Progenitor cell of endocrine pancreas (in vitro differentiated cells): ENCODE data around the gene SOS1. TPM values are rescaled to one million over a fixed set of nuclear protein-coding genes. Genes with fewer than 3 reads are reported as not detected.

Source experiments
- DNase-seq: peaks from one replicate; pipeline ENCODE4 v3.0.0; 2021; ENCODE audit warnings: low spot score; ENCODE audit not compliant: unreplicated experiment
- H3K27ac Mint-ChIP-seq: 2 replicates; pipeline ENCODE4 v1.8.0; 2021; ENCODE audit warnings: mild to moderate bottlenecking, moderate library complexity, mixed read lengths
- H3K27me3 Mint-ChIP-seq: 2 replicates; pipeline ENCODE4 v1.8.0; 2021; ENCODE audit warnings: mixed read lengths
- H3K36me3 Mint-ChIP-seq: 2 replicates; pipeline ENCODE4 v1.8.0; 2022; ENCODE audit warnings: mixed read lengths; ENCODE audit not compliant: insufficient read depth
- H3K4me1 Mint-ChIP-seq: 2 replicates; pipeline ENCODE4 v1.8.0; 2021; ENCODE audit warnings: low read depth, mixed read lengths
- H3K4me3 Mint-ChIP-seq: 2 replicates; pipeline ENCODE4 v1.8.0; 2021; ENCODE audit warnings: low read depth, mild to moderate bottlenecking, moderate library complexity, mixed read lengths
- H3K9me3 Mint-ChIP-seq: 2 replicates; pipeline ENCODE4 v1.8.0; 2021; ENCODE audit warnings: low read depth, mixed read lengths
- CTCF ChIP-seq: fragments of 200-600 bp; sonication (generic); IDR thresholded peaks from one replicate; pipeline ENCODE4 v1.5.0; 2021; ENCODE audit warnings: antibody characterized with exemption, mild to moderate bottlenecking; ENCODE audit not compliant: unreplicated experiment
- total RNA-seq: library from RNA; stranded (reverse); gene quantifications from 2 replicates; pipeline ENCODE4 v1.2.1, GENCODE V29; 2021

The SOS1 gene
- total RNA-seq, 1 donor from 2014 or later = 77.0 TPM

- no peak for TF ChIP-seq CTCF
- no peak overlapping the region for H3K4me3 Mint-ChIP-seq
- no peak overlapping the region for H3K27ac Mint-ChIP-seq
- H3K9me3 Mint-ChIP-seq = no peaks in the 10 kb centered on the region
- H3K4me1 Mint-ChIP-seq = no peaks in the 10 kb centered on the region
- H3K27me3 Mint-ChIP-seq = no peaks in the 10 kb centered on the region
- no peaks in the 10 kb centered on the region for H3K36me3 Mint-ChIP-seq
- no peak for DNase-seq
Observed at GRCh38 chr2:38935568-38936172, 185.2 kb downstream of the SOS1 start.

GRCh38 chr2:38934742-38935141 lies 186.1 kb downstream of the SOS1 start:
- no peaks in the 10 kb centered on the region for H3K9me3 Mint-ChIP-seq
- H3K4me1 Mint-ChIP-seq = no peaks in the 10 kb centered on the region
- H3K27me3 Mint-ChIP-seq = no peaks in the 10 kb centered on the region
- H3K27ac Mint-ChIP-seq = no peak overlapping the region
- H3K4me3 Mint-ChIP-seq = no peak overlapping the region
- TF ChIP-seq CTCF = no peak
- H3K36me3 Mint-ChIP-seq = no peaks in the 10 kb centered on the region
- no peak for DNase-seq

- no peak overlapping the region for H3K27ac Mint-ChIP-seq
- H3K4me3 Mint-ChIP-seq = no peak overlapping the region
- H3K9me3 Mint-ChIP-seq = no peaks in the 10 kb centered on the region
- H3K36me3 Mint-ChIP-seq = no peaks in the 10 kb centered on the region
- H3K27me3 Mint-ChIP-seq = no peaks in the 10 kb centered on the region
- no peaks in the 10 kb centered on the region for H3K4me1 Mint-ChIP-seq
- no peak for TF ChIP-seq CTCF
- no peak for DNase-seq
Observed at GRCh38 chr2:38933653-38934052, 187.2 kb downstream of the SOS1 start.

GRCh38 chr2:38932586-38932985 lies 188.3 kb downstream of the SOS1 start:
- TF ChIP-seq CTCF = no peak
- H3K27me3 Mint-ChIP-seq = no peaks in the 10 kb centered on the region
- H3K36me3 Mint-ChIP-seq = no peaks in the 10 kb centered on the region
- H3K4me1 Mint-ChIP-seq = no peaks in the 10 kb centered on the region
- H3K9me3 Mint-ChIP-seq = no peaks in the 10 kb centered on the region
- H3K27ac Mint-ChIP-seq = no peak overlapping the region
- H3K4me3 Mint-ChIP-seq = no peak overlapping the region
- no peak for DNase-seq

Other genes starting within 250 kb of the SOS1 start
- gene DHX57, start 245.1 kb downstream of the SOS1 start, total RNA-seq = 30.4 and 36.0 TPM in 2 replicates
- gene MORN2, start 245.1 kb downstream of the SOS1 start, total RNA-seq = 18.2 and 23.9 TPM in 2 replicates
- 1.4 and 1.7 TPM in 2 replicates for gene ARHGEF33, start 231.2 kb downstream of the SOS1 start, total RNA-seq
- 1.2 and 2.0 TPM in 2 replicates for gene CDKL4, start 122.9 kb upstream of the SOS1 start, total RNA-seq